K562 treated with DMSO at 1 percent for 48 hours (cell line): ENCODE measurements around the gene MYBPHL. TPM values are rescaled to one million over a fixed set of nuclear protein-coding genes. Genes with fewer than 3 reads are reported as not detected.

Source experiments
- total RNA-seq: library from RNA; unstranded; fragments of 300-600 nt; gene quantifications from 2 replicates; pipeline ENCODE4 v1.2.3, GENCODE V29; 2022; ENCODE audit warnings: low replicate concordance; ENCODE audit errors: extremely low read depth

Gene MYBPHL
- not detected in 2 replicates for total RNA-seq

GRCh38 chr1:109306832-109307273 is at the start of gene MYBPHL:
Gene MYBPHL (minus strand): TSS chr1:109307011. CDS start chr1:109306991, 20 bp downstream.

GRCh38 chr1:109282952-109283747 is 23.7 kb downstream of the MYBPHL start, which contains the start of gene PSRC1:
Gene PSRC1 (minus strand): TSS chr1:109283145.

GRCh38 chr1:109248797-109249629 is 57.8 kb downstream of the MYBPHL start, which contains the start of gene CELSR2:
Gene CELSR2 (plus strand): TSS chr1:109249539. CDS start chr1:109250080, 541 bp downstream.

Other genes starting within 250 kb of the MYBPHL start
- not detected in 2 replicates for gene TAF13, start 231.0 kb downstream of the MYBPHL start, total RNA-seq
- gene TMEM167B, start 216.2 kb downstream of the MYBPHL start, total RNA-seq: not detected in 2 replicates
- not detected in 2 replicates for gene ELAPOR1, start 192.9 kb downstream of the MYBPHL start, total RNA-seq
- gene SARS1, start 93.1 kb downstream of the MYBPHL start, total RNA-seq: 288 TPM in 1 of 2 replicates, not detected in the other
- not detected in 2 replicates for gene CELSR2, start 57.5 kb downstream of the MYBPHL start, total RNA-seq
- gene PSRC1, start 23.9 kb downstream of the MYBPHL start, total RNA-seq: not detected in 2 replicates
- gene SORT1, start 90.9 kb upstream of the MYBPHL start, total RNA-seq: not detected in 2 replicates
- not detected in 2 replicates for gene PSMA5, start 119.4 kb upstream of the MYBPHL start, total RNA-seq
- not detected in 2 replicates for gene SYPL2, start 159.5 kb upstream of the MYBPHL start, total RNA-seq
- gene ATXN7L2, start 176.9 kb upstream of the MYBPHL start, total RNA-seq: not detected in 2 replicates
- not detected in 2 replicates for gene CYB561D1, start 187.1 kb upstream of the MYBPHL start, total RNA-seq
- not detected in 2 replicates for gene AMIGO1, start 202.7 kb upstream of the MYBPHL start, total RNA-seq
- gene GPR61, start 232.9 kb upstream of the MYBPHL start, total RNA-seq: not detected in 2 replicates
- not detected in 2 replicates for gene GNAI3, start 241.6 kb upstream of the MYBPHL start, total RNA-seq